ENCODE results near the gene MAP7. TPM values are rescaled to one million over a fixed set of nuclear protein-coding genes. Genes with fewer than 3 reads are reported as not detected.
"Not testable (repeated sequence)": the region's sequence is repeated elsewhere in the genome, so short reads cannot be mapped to it uniquely, and the experiment has no call there.

MAP7 gene
- total and polyA plus RNA-seq, 2 experiments from 2014 or later, result 0.76 to 0.79 TPM

- Histone ChIP-seq H3K4me2 (ENCODE audit: unreplicated experiment) (no peak overlapping the region), H3K9ac (no peak overlapping the region), H3K27me3 (replicated peaks; ENCODE audit: insufficient read depth) (no peaks in the 10 kb centered on the region), H3K9me3 (ENCODE audit: low read depth) (no peaks in the 10 kb centered on the region), H3K4me1 (ENCODE audit: insufficient read depth) (no peaks in the 10 kb centered on the region), H3K4me3 (no peak overlapping the region), H3K36me3 (ENCODE audit: low read depth) (no peaks in the 10 kb centered on the region), H3K27ac (no peak overlapping the region), H3K79me2 (ENCODE audit: insufficient read depth) (no peaks in the 10 kb centered on the region), H3K9me2 (ENCODE audit: insufficient read depth) (no peaks in the 10 kb centered on the region), H3F3A (ENCODE audit: insufficient read depth) (no peaks in the 10 kb centered on the region), H4K20me1 (ENCODE audit: insufficient read depth) (no peaks in the 10 kb centered on the region), H2AFZ (no peak overlapping the region)
- TF ChIP-seq EZH2phosphoT487 (IDR thresholded peaks at IDR 0.05; ENCODE audit: insufficient read depth, low read depth) (no peak), EZH2 (IDR thresholded peaks at IDR 0.05; ENCODE audit: insufficient read depth, poor library complexity, severe bottlenecking) (no peak)
- DNase-seq, result no peak
- in situ Hi-C loops (cut with MboI), result no loop called here
- 71 to 85% methylated on average over 2 of the region's 2 CpGs for WGBS, 2 experiments (ENCODE audit: low coverage in 1 of 2, low lambda C conversion rate in 2 of 2, missing lambda C conversion rate in 2 of 2)
Observed at GRCh38 chr6:136501514-136501913, 48.7 kb downstream of the MAP7 start.

- H3K79me2 ChIP-seq (ENCODE audit: insufficient read depth), result no peaks in the 10 kb centered on the region
- 81% methylated on average over 1 of the region's 1 CpG for WGBS, 2 experiments (ENCODE audit: low coverage in 1 of 2, low lambda C conversion rate in 2 of 2, missing lambda C conversion rate in 2 of 2)
- no peak overlapping the region for H2AFZ ChIP-seq
- no peaks in the 10 kb centered on the region for H3K27me3 ChIP-seq (replicated peaks; ENCODE audit: insufficient read depth)
- no peaks in the 10 kb centered on the region for H3F3A ChIP-seq (ENCODE audit: insufficient read depth)
- no peak overlapping the region for H3K4me2 ChIP-seq (ENCODE audit: unreplicated experiment)
- H3K9me3 ChIP-seq (ENCODE audit: low read depth), result no peaks in the 10 kb centered on the region
- no peak overlapping the region for H3K9ac ChIP-seq
- H3K36me3 ChIP-seq (ENCODE audit: low read depth), result no peaks in the 10 kb centered on the region
- H3K9me2 ChIP-seq (ENCODE audit: insufficient read depth), result no peaks in the 10 kb centered on the region
- no peaks in the 10 kb centered on the region for H3K4me1 ChIP-seq (ENCODE audit: insufficient read depth)
- H3K4me3 ChIP-seq, result no peak overlapping the region
- TF ChIP-seq EZH2phosphoT487 (IDR thresholded peaks at IDR 0.05; ENCODE audit: insufficient read depth, low read depth), result no peak
- no peak for TF ChIP-seq EZH2 (IDR thresholded peaks at IDR 0.05; ENCODE audit: insufficient read depth, poor library complexity, severe bottlenecking)
- no peaks in the 10 kb centered on the region for H4K20me1 ChIP-seq (ENCODE audit: insufficient read depth)
- H3K27ac ChIP-seq, result no peak overlapping the region
- in situ Hi-C loops (cut with MboI), result no loop called here
- DNase-seq, result no peak
Observed at GRCh38 chr6:136501096-136501495, 49.1 kb downstream of the MAP7 start.

GRCh38 chr6:136500414-136500813 is 49.8 kb downstream of the MAP7 start:
- no peaks in the 10 kb centered on the region for H3K79me2 ChIP-seq (ENCODE audit: insufficient read depth)
- in situ Hi-C loops (cut with MboI), result no loop called here
- WGBS, 2 experiments (ENCODE audit: low coverage in 1 of 2, low lambda C conversion rate in 2 of 2, missing lambda C conversion rate in 2 of 2), result 94 to 95% methylated on average over 5 of the region's 5 CpGs
- no peak overlapping the region for H3K27ac ChIP-seq
- no peaks in the 10 kb centered on the region for H3K9me3 ChIP-seq (ENCODE audit: low read depth)
- H3K4me1 ChIP-seq (ENCODE audit: insufficient read depth), result no peaks in the 10 kb centered on the region
- no peak overlapping the region for H2AFZ ChIP-seq
- H3K9ac ChIP-seq, result no peak overlapping the region
- no peak for DNase-seq
- H3K4me3 ChIP-seq, result no peak overlapping the region
- H3K9me2 ChIP-seq (ENCODE audit: insufficient read depth), result no peaks in the 10 kb centered on the region
- no peaks in the 10 kb centered on the region for H4K20me1 ChIP-seq (ENCODE audit: insufficient read depth)
- no peaks in the 10 kb centered on the region for H3K27me3 ChIP-seq (replicated peaks; ENCODE audit: insufficient read depth)
- TF ChIP-seq EZH2 (IDR thresholded peaks at IDR 0.05; ENCODE audit: insufficient read depth, poor library complexity, severe bottlenecking), result no peak
- TF ChIP-seq EZH2phosphoT487 (IDR thresholded peaks at IDR 0.05; ENCODE audit: insufficient read depth, low read depth), result no peak
- no peaks in the 10 kb centered on the region for H3K36me3 ChIP-seq (ENCODE audit: low read depth)
- H3F3A ChIP-seq (ENCODE audit: insufficient read depth), result no peaks in the 10 kb centered on the region
- no peak overlapping the region for H3K4me2 ChIP-seq (ENCODE audit: unreplicated experiment)

GRCh38 chr6:136499370-136499769 is 50.9 kb downstream of the MAP7 start:
- Histone ChIP-seq H4K20me1 (ENCODE audit: insufficient read depth) (no peaks in the 10 kb centered on the region), H3K4me3 (no peak overlapping the region), H3F3A (ENCODE audit: insufficient read depth) (no peaks in the 10 kb centered on the region), H3K79me2 (ENCODE audit: insufficient read depth) (no peaks in the 10 kb centered on the region), H3K9me3 (ENCODE audit: low read depth) (no peaks in the 10 kb centered on the region), H3K9ac (no peak overlapping the region), H3K9me2 (ENCODE audit: insufficient read depth) (no peaks in the 10 kb centered on the region), H2AFZ (no peak overlapping the region), H3K4me1 (ENCODE audit: insufficient read depth) (no peaks in the 10 kb centered on the region), H3K36me3 (ENCODE audit: low read depth) (no peaks in the 10 kb centered on the region), H3K27me3 (replicated peaks; ENCODE audit: insufficient read depth) (no peaks in the 10 kb centered on the region), H3K27ac (no peak overlapping the region), H3K4me2 (ENCODE audit: unreplicated experiment) (no peak overlapping the region)
- DNase-seq, result no peak
- TF ChIP-seq EZH2phosphoT487 (IDR thresholded peaks at IDR 0.05; ENCODE audit: insufficient read depth, low read depth), result no peak
- no peak for TF ChIP-seq EZH2 (IDR thresholded peaks at IDR 0.05; ENCODE audit: insufficient read depth, poor library complexity, severe bottlenecking)
- in situ Hi-C loops (cut with MboI), result no loop called here
- WGBS, 2 experiments (ENCODE audit: low coverage in 1 of 2, low lambda C conversion rate in 2 of 2, missing lambda C conversion rate in 2 of 2), result 92 to 98% methylated on average over 3 of the region's 3 CpGs

- H4K20me1 ChIP-seq (ENCODE audit: insufficient read depth); H3F3A ChIP-seq (ENCODE audit: insufficient read depth); H3K27ac ChIP-seq; H3K9ac ChIP-seq; H2AFZ ChIP-seq; H3K4me2 ChIP-seq (ENCODE audit: unreplicated experiment); H3K9me3 ChIP-seq (ENCODE audit: low read depth); H3K27me3 ChIP-seq (replicated peaks; ENCODE audit: insufficient read depth); in situ Hi-C loops (cut with MboI); DNase-seq; H3K36me3 ChIP-seq (ENCODE audit: low read depth); H3K4me3 ChIP-seq; H3K9me2 ChIP-seq (ENCODE audit: insufficient read depth); H3K4me1 ChIP-seq (ENCODE audit: insufficient read depth); H3K79me2 ChIP-seq (ENCODE audit: insufficient read depth): not testable (repeated sequence)
- 83 to 87% methylated on average over 2 of the region's 2 CpGs for WGBS, 2 experiments (ENCODE audit: low coverage in 1 of 2, low lambda C conversion rate in 2 of 2, missing lambda C conversion rate in 2 of 2)
Observed at GRCh38 chr6:136496449-136496848, 53.8 kb downstream of the MAP7 start.

Data from GM23248 (cell line).